Osteoblast (primary cell): ENCODE data around the gene GRAMD1B. TPM values are rescaled to one million over a fixed set of nuclear protein-coding genes. Genes with fewer than 3 reads are reported as not detected.
A peak's percentile ranks its signal among the peaks of the same experiment; 100 is the strongest.

Experiments
- DNase-seq: peaks from one replicate; pipeline ENCODE4 v3.0.0; 2011; ENCODE audit warnings: low spot score, mixed read lengths; ENCODE audit not compliant: insufficient read length; ENCODE audit errors: missing footprints
- H2AFZ ChIP-seq: 2 replicates; pipeline ENCODE4 v1.6.0; 2011; ENCODE audit warnings: mild to moderate bottlenecking, low read length
- H3K27ac ChIP-seq: 2 replicates; pipeline ENCODE4 v1.5.1; 2011; ENCODE audit warnings: mild to moderate bottlenecking, low read depth, low read length, moderate library complexity
- H3K27me3 ChIP-seq: 2 replicates; pipeline ENCODE4 v1.6.0; 2012; ENCODE audit warnings: mild to moderate bottlenecking, control low read depth, inconsistent platforms, low read length, moderate library complexity; ENCODE audit not compliant: insufficient read depth
- H3K36me3 ChIP-seq: 2 replicates; pipeline ENCODE4 v1.5.1; 2011; ENCODE audit warnings: mild to moderate bottlenecking, low read length, control low read depth, moderate library complexity; ENCODE audit not compliant: insufficient read depth
- H3K4me1 ChIP-seq: 2 replicates; pipeline ENCODE4 v1.5.1; 2011; ENCODE audit warnings: mild to moderate bottlenecking, low read length, control low read depth, moderate library complexity; ENCODE audit not compliant: insufficient read depth
- H3K4me2 ChIP-seq: 2 replicates; pipeline ENCODE4 v1.6.0; 2011; ENCODE audit warnings: mild to moderate bottlenecking, low read length; ENCODE audit not compliant: insufficient read depth
- H3K4me3 ChIP-seq: fragments of 200-600 bp; sonication (generic); 3 replicates; pipeline ENCODE4 v1.5.1; 2012; ENCODE audit warnings: mild to moderate bottlenecking, low read length, inconsistent platforms; ENCODE audit not compliant: insufficient read depth
- H3K79me2 ChIP-seq: 2 replicates; pipeline ENCODE4 v1.6.0; 2012; ENCODE audit warnings: mild to moderate bottlenecking, low read length, control low read depth, inconsistent platforms; ENCODE audit not compliant: insufficient read depth
- H3K9me3 ChIP-seq: 2 replicates; pipeline ENCODE4 v1.5.1; 2011; ENCODE audit warnings: low read depth, low read length, control low read depth
- H4K20me1 ChIP-seq: 2 replicates; pipeline ENCODE4 v1.6.0; 2012; ENCODE audit warnings: mild to moderate bottlenecking, low read length, control low read depth; ENCODE audit not compliant: insufficient read depth
- total RNA-seq: library from RNA; depleted of rRNA; stranded (reverse); fragments of >200 nt; gene quantifications from 2 replicates; pipeline ENCODE4 v1.2.3, GENCODE V29; 2012
- TF ChIP-seq, protein P1 (sequence below): IDR thresholded peaks from 2 replicates; pipeline ENCODE4 v1.5.1; 2011; ENCODE audit warnings: mild to moderate bottlenecking, low read depth, low read length, moderate library complexity; ENCODE audit errors: extremely low read depth

GRAMD1B gene
- total RNA-seq, 1 donor = 15.2 TPM

DNA sequence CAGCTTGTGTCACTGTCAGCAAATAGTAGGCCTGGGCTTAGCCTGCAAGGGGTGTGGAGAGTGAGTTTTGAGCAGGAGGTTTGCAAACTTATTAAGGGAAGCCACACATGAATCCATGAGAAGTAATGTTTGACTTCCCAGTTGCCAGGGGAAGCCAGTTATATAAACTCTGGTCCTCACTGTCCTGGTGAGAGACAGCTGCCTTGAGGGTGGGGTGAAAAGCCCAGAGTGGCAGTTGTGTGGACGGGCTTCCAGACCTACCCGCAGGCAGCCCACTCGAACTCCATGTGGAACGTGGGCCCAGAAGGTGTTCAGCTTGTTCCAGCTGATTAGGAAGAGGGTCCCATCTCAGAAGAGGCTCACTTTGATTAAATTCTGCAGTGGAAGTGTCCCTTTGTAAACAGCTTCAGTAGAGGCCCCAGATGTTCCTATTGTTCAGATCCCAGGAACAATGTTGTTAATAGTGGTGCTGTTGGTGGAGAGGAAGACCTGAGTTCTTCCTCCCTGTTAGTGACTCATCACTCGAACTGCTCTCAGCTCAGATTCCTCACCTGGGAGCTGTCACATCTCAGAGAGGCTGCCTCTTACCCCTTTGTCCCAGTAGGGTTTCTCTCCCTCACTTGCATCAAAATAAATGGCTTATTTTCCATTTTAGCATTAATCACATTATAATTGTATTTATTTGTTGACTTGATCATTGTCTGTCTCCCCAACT, 63.4 kb downstream of the GRAMD1B start:
- TF ChIP-seq, protein P1, sequence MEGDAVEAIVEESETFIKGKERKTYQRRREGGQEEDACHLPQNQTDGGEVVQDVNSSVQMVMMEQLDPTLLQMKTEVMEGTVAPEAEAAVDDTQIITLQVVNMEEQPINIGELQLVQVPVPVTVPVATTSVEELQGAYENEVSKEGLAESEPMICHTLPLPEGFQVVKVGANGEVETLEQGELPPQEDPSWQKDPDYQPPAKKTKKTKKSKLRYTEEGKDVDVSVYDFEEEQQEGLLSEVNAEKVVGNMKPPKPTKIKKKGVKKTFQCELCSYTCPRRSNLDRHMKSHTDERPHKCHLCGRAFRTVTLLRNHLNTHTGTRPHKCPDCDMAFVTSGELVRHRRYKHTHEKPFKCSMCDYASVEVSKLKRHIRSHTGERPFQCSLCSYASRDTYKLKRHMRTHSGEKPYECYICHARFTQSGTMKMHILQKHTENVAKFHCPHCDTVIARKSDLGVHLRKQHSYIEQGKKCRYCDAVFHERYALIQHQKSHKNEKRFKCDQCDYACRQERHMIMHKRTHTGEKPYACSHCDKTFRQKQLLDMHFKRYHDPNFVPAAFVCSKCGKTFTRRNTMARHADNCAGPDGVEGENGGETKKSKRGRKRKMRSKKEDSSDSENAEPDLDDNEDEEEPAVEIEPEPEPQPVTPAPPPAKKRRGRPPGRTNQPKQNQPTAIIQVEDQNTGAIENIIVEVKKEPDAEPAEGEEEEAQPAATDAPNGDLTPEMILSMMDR = no peak
- Histone ChIP-seq H3K27me3 (no peaks in the 10 kb centered on the region), H3K9me3 (no peaks in the 10 kb centered on the region), H3K4me3 (no peak overlapping the region), H3K27ac (peak overlapping the region; percentile 1), H3K36me3 (no peaks in the 10 kb centered on the region), H3K4me2 (no peak overlapping the region), H3K79me2 (peaks cover 57% of the 10 kb centered on the region), H4K20me1 (no peaks in the 10 kb centered on the region), H3K4me1 (peaks cover 28% of the 10 kb centered on the region), H2AFZ (no peak overlapping the region)
- no peak for DNase-seq

DNA sequence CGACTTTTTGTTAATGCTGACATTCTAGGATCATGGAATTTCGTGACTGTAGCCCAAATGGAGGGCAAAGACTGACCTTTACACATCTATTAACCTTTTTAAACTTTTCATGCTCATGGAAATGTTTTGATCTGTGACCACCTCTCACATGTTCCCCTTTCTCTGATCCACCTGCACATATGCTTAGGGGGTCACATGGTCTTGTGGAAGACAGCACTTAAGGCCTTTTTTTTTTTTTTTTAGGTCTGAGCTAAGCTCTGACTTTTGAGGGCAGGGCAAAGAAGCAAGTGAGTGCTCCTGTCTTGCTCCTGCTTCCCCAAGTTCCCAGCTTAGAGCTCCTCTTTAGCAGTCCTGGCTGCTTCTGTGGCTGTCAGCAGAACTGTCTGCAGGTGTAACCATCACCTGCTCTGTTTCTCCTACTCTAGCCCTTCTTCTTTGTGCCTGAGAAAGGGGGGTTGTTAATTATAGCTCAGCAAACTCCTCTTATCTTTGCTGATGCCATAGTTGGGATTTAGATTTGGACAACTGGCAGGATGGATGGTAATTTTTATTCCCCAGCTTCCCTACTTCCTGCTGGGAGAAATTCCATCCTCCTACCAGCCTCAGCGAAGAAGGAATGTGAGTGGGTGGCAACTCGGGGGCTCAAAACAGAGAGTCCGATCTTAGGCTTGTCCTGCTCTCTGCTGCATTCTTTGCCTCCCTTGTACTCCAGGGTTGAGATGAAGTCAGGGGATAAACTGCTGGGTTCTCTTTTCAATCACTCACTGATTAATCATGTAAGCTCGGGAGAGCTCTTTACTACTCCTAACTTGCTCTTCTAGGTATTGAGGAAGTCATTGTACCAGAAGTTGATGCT, 64.4 kb downstream of the GRAMD1B start:
- peak overlapping the region; percentile 68 for H3K27ac ChIP-seq

DNA sequence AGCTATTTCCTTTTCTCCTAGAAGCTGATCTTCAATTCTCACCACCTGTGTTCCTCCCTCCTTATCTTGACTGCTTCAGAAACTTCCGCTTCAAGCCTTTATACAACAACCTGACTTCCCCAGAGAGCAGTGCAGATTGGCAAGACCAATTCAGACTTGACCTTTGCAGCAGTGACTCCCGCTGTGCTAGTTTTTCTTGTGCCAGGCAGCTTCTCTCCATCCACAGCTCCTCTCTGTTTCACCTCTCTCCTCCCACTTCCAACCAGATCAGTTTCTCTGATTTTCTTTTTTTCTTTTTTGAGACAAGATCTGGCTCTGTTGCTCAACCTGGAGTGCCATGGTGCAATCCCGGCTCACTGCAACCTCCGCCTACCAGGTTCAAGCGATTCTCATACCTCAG, 74.3 kb downstream of the GRAMD1B start:
- H4K20me1 ChIP-seq = peaks cover 11% of the 10 kb centered on the region
- no peaks in the 10 kb centered on the region for H3K4me1 ChIP-seq
- TF ChIP-seq, protein P1 = no peak
- no peak for DNase-seq
- H3K27ac ChIP-seq = no peak overlapping the region
- H3K4me2 ChIP-seq = no peak overlapping the region
- peaks cover 57% of the 10 kb centered on the region for H3K79me2 ChIP-seq
- H3K36me3 ChIP-seq = no peaks in the 10 kb centered on the region
- H2AFZ ChIP-seq = no peak overlapping the region
- no peak overlapping the region for H3K4me3 ChIP-seq
- H3K27me3 ChIP-seq = no peaks in the 10 kb centered on the region
- H3K9me3 ChIP-seq = no peaks in the 10 kb centered on the region

More for the DNA sequence above, 64.4 kb downstream of the GRAMD1B start:
- H3K4me3 ChIP-seq = peak overlapping the region; percentile 26
- DNase-seq = peak; percentile 78
- peaks cover 28% of the 10 kb centered on the region for H3K4me1 ChIP-seq
- no peaks in the 10 kb centered on the region for H4K20me1 ChIP-seq
- no peaks in the 10 kb centered on the region for H3K36me3 ChIP-seq
- H2AFZ ChIP-seq = peak overlapping the region; percentile 33
- no peaks in the 10 kb centered on the region for H3K27me3 ChIP-seq
- H3K9me3 ChIP-seq = no peaks in the 10 kb centered on the region
- H3K4me2 ChIP-seq = peak overlapping the region; percentile 55
- H3K79me2 ChIP-seq = peaks cover 54% of the 10 kb centered on the region
- TF ChIP-seq, protein P1 = no peak
